HG03039 (cell line): ENCODE results near the gene SLCO4C1.

Source experiments
- ATAC-seq: cut with Tn5 transposase; IDR thresholded peaks from one replicate; pipeline ENCODE4 v1.9.1; 2021; ENCODE audit warnings: mild to moderate bottlenecking, moderate library complexity; ENCODE audit not compliant: unreplicated experiment

Gene SLCO4C1

GRCh38 chr5:102277144-102277543 lies 18.9 kb downstream of the SLCO4C1 start:
- ATAC-seq: no peak

GRCh38 chr5:102271759-102272158 lies 24.3 kb downstream of the SLCO4C1 start:
- no peak for ATAC-seq

GRCh38 chr5:102270036-102270435 lies 26.0 kb downstream of the SLCO4C1 start:
- no peak for ATAC-seq

- ATAC-seq: no peak
Observed at GRCh38 chr5:102262688-102263087, 33.4 kb downstream of the SLCO4C1 start.

GRCh38 chr5:102249381-102249780 lies 46.7 kb downstream of the SLCO4C1 start:
- no peak for ATAC-seq

GRCh38 chr5:102243213-102243612 lies 52.9 kb downstream of the SLCO4C1 start:
- no peak for ATAC-seq

- ATAC-seq: no peak
Observed at GRCh38 chr5:102241809-102242421, 54.2 kb downstream of the SLCO4C1 start.

- peak; percentile 84 for ATAC-seq
Observed at GRCh38 chr5:102231693-102232619, 64.1 kb downstream of the SLCO4C1 start.

- ATAC-seq: no peak
Observed at GRCh38 chr5:102229685-102230084, 66.4 kb downstream of the SLCO4C1 start.

GRCh38 chr5:102226321-102226720 lies 69.8 kb downstream of the SLCO4C1 start:
- ATAC-seq: no peak

- no peak for ATAC-seq
Observed at GRCh38 chr5:102223542-102224477, 72.3 kb downstream of the SLCO4C1 start.

GRCh38 chr5:102222772-102223171 lies 73.3 kb downstream of the SLCO4C1 start:
- no peak for ATAC-seq

GRCh38 chr5:102221949-102222348 lies 74.1 kb downstream of the SLCO4C1 start:
- no peak for ATAC-seq

- ATAC-seq: no peak
Observed at GRCh38 chr5:102218159-102218558, 77.9 kb downstream of the SLCO4C1 start.

- ATAC-seq: no peak
Observed at GRCh38 chr5:102216678-102217077, 79.4 kb downstream of the SLCO4C1 start.

GRCh38 chr5:102211165-102211564 lies 84.9 kb downstream of the SLCO4C1 start:
- ATAC-seq: no peak

- no peak for ATAC-seq
Observed at GRCh38 chr5:102200861-102201260, 95.2 kb downstream of the SLCO4C1 start.

GRCh38 chr5:102196481-102196880 lies 99.6 kb downstream of the SLCO4C1 start:
- ATAC-seq: no peak
